ENCODE measurements around the gene ANKRD34A. TPM values are rescaled to one million over a fixed set of nuclear protein-coding genes. Genes with fewer than 3 reads are reported as not detected.

ANKRD34A gene
- total and polyA plus RNA-seq, 2 of the 13 experiments (the other 11 are each of a cell fraction or from before 2014, with no cell fraction given): 0.05 to 0.07 TPM

DNA sequence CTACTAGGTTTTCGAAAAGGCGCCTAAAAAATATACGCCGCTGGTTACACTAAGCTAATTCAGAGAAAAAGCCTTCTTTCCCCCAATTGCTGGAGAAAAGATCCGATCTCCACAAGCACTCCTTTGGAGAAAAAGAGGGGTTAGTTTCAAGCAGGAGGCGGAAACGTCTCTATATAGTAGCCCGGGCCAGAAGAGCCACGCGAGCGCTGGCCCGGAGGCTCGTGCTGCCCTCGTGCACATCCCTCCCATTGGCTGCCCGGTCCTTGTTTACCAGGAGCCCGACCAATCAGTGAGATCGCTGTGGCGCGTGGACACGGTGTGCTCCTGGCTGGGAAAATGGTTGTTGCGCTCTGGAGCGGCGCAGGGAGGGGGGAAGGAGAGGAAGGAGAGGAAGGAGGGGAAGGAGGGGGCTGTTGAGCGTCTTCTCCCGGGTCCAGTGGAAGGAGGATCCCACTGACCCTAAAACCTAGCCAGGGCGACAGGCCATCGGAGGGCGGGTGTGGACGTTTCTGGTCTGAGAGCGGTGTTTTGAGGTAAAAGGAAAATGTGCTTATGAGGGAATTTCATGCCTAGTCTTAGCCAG, 32.1 kb upstream of the ANKRD34A start, which contains the start of gene TXNIP (continued):
- TF ChIP-seq, protein P1, sequence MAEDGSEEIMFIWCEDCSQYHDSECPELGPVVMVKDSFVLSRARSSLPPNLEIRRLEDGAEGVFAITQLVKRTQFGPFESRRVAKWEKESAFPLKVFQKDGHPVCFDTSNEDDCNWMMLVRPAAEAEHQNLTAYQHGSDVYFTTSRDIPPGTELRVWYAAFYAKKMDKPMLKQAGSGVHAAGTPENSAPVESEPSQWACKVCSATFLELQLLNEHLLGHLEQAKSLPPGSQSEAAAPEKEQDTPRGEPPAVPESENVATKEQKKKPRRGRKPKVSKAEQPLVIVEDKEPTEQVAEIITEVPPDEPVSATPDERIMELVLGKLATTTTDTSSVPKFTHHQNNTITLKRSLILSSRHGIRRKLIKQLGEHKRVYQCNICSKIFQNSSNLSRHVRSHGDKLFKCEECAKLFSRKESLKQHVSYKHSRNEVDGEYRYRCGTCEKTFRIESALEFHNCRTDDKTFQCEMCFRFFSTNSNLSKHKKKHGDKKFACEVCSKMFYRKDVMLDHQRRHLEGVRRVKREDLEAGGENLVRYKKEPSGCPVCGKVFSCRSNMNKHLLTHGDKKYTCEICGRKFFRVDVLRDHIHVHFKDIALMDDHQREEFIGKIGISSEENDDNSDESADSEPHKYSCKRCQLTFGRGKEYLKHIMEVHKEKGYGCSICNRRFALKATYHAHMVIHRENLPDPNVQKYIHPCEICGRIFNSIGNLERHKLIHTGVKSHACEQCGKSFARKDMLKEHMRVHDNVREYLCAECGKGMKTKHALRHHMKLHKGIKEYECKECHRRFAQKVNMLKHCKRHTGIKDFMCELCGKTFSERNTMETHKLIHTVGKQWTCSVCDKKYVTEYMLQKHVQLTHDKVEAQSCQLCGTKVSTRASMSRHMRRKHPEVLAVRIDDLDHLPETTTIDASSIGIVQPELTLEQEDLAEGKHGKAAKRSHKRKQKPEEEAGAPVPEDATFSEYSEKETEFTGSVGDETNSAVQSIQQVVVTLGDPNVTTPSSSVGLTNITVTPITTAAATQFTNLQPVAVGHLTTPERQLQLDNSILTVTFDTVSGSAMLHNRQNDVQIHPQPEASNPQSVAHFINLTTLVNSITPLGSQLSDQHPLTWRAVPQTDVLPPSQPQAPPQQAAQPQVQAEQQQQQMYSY (CRISPR knock-in tag; IDR thresholded peaks at IDR 0.05): no peak
- TF ChIP-seq SMAD9 (CRISPR knock-in tag; IDR thresholded peaks at IDR 0.05) (peak; percentile 33; the same call in 1 of the 2 replicates), FOXC1 (CRISPR knock-in tag; IDR thresholded peaks at IDR 0.05; ENCODE audit: borderline replicate concordance) (peak; percentile 69), PRMT3 (CRISPR knock-in tag; IDR thresholded peaks at IDR 0.05; ENCODE audit: borderline replicate concordance, low read depth) (peak; percentile 49; the same call in 1 of the 2 replicates), RARG (CRISPR knock-in tag; IDR thresholded peaks at IDR 0.05; ENCODE audit: low read depth) (0 out of 2 replicates have a peak, but pooled peaks have one; percentile 38), ZNF672 (CRISPR knock-in tag; IDR thresholded peaks at IDR 0.05) (no peak), ZNF343 (CRISPR knock-in tag; IDR thresholded peaks at IDR 0.05) (0 out of 2 replicates have a peak, but pooled peaks have one; percentile 88), MTA3 (CRISPR knock-in tag; IDR thresholded peaks at IDR 0.05) (no peak), ZNF570 (CRISPR knock-in tag; IDR thresholded peaks at IDR 0.05; ENCODE audit: borderline replicate concordance) (0 out of 2 replicates have a peak, but pooled peaks have one; percentile 50), GTF2F1 (IDR thresholded peaks at IDR 0.05; ENCODE audit: low read length) (no peak), ZNF792 (CRISPR knock-in tag; IDR thresholded peaks at IDR 0.05) (peak; percentile 79; the same call in 1 of the 2 replicates), MAZ (IDR thresholded peaks at IDR 0.05; ENCODE audit: borderline replicate concordance, low read depth, low read length) (peak; percentile 85; the same call in 1 of the 2 replicates), MAZ (CRISPR knock-in tag; IDR thresholded peaks at IDR 0.05; ENCODE audit: low read depth) (peak; percentile 99)
- TF ChIP-seq, protein P2, sequence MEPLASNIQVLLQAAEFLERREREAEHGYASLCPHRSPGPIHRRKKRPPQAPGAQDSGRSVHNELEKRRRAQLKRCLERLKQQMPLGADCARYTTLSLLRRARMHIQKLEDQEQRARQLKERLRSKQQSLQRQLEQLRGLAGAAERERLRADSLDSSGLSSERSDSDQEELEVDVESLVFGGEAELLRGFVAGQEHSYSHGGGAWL (CRISPR knock-in tag; IDR thresholded peaks at IDR 0.05): peak; percentile 26; the same call in 1 of the 2 replicates
- TF ChIP-seq, protein P3, sequence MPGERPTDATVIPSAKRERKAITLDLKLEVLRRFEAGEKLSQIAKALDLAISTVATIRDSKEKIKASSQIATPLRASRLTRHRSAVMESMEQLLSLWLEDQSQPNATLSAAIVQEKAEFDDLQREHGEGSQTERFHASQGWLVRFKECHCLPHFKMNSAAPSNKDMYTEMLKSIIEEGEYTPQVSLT (CRISPR knock-in tag; IDR thresholded peaks at IDR 0.05; ENCODE audit: borderline replicate concordance, low read depth): no peak
- TF ChIP-seq, protein P4, sequence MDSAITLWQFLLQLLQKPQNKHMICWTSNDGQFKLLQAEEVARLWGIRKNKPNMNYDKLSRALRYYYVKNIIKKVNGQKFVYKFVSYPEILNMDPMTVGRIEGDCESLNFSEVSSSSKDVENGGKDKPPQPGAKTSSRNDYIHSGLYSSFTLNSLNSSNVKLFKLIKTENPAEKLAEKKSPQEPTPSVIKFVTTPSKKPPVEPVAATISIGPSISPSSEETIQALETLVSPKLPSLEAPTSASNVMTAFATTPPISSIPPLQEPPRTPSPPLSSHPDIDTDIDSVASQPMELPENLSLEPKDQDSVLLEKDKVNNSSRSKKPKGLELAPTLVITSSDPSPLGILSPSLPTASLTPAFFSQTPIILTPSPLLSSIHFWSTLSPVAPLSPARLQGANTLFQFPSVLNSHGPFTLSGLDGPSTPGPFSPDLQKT (CRISPR knock-in tag; IDR thresholded peaks at IDR 0.05; ENCODE audit: borderline replicate concordance): no peak
- TF ChIP-seq, protein P5, sequence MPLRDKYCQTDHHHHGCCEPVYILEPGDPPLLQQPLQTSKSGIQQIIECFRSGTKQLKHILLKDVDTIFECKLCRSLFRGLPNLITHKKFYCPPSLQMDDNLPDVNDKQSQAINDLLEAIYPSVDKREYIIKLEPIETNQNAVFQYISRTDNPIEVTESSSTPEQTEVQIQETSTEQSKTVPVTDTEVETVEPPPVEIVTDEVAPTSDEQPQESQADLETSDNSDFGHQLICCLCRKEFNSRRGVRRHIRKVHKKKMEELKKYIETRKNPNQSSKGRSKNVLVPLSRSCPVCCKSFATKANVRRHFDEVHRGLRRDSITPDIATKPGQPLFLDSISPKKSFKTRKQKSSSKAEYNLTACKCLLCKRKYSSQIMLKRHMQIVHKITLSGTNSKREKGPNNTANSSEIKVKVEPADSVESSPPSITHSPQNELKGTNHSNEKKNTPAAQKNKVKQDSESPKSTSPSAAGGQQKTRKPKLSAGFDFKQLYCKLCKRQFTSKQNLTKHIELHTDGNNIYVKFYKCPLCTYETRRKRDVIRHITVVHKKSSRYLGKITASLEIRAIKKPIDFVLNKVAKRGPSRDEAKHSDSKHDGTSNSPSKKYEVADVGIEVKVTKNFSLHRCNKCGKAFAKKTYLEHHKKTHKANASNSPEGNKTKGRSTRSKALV (CRISPR knock-in tag; IDR thresholded peaks at IDR 0.05): no peak
- TF ChIP-seq, protein P6, sequence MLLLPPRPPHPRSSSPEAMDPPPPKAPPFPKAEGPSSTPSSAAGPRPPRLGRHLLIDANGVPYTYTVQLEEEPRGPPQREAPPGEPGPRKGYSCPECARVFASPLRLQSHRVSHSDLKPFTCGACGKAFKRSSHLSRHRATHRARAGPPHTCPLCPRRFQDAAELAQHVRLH (CRISPR knock-in tag; IDR thresholded peaks at IDR 0.05; ENCODE audit: borderline replicate concordance, low read depth): peak; percentile 75; the same call in 1 of the 2 replicates
- TF ChIP-seq, protein P7, sequence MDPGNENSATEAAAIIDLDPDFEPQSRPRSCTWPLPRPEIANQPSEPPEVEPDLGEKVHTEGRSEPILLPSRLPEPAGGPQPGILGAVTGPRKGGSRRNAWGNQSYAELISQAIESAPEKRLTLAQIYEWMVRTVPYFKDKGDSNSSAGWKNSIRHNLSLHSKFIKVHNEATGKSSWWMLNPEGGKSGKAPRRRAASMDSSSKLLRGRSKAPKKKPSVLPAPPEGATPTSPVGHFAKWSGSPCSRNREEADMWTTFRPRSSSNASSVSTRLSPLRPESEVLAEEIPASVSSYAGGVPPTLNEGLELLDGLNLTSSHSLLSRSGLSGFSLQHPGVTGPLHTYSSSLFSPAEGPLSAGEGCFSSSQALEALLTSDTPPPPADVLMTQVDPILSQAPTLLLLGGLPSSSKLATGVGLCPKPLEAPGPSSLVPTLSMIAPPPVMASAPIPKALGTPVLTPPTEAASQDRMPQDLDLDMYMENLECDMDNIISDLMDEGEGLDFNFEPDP (CRISPR knock-in tag; conservative IDR thresholded peaks at IDR 0.05): 0 out of 2 replicates have a peak, but pooled peaks have one; percentile 88
